CD4-positive, alpha-beta T cell treated with Interleukin-4 for 4 hours (primary cell): ENCODE data around the gene TRIM15.
A peak's percentile ranks its signal among the peaks of the same experiment; 100 is the strongest.
"Not testable (repeated sequence)": the region's sequence is repeated elsewhere in the genome, so short reads cannot be mapped to it uniquely, and the experiment has no call there.

Experiments used
- DNase-seq: peaks from one replicate; pipeline ENCODE4 v3.0.0-alpha.2; 2020

The TRIM15 gene

DNA sequence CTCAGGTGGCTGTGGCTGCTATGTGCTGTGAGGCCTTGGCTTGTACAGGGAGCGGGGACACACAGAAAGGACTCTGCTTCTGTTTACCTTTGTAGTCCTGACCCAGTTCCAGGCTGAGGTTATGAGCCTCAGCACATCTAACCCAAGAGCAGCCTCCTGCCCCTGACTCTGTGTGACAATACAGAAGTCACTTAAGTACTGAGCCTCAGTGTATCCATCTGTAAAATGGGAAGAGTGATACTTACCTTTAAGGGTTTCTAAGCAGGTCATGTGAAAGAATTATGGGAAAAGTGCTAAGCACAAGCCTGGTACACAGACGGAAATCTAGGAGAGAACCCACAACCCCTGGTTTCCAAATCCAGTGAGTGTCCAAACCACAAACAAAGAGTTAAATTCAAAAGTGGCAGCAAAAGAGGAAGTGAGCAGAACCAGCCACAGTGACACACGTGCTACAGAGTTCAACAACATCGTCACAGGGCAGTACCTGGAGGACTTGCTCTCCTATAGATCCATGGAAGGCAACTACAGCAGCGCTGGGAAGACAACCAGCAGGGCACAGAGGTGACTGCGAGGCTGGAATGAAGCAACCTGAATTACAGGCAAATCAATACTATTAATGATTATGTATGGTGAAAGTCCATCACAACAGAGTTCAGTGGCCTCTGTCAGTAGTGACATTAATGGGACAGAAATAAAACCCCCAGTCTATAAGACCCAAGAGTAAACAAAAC is 37.4 kb downstream of the TRIM15 start:
- DNase-seq: no peak

GRCh38 chr6:30202366-30202765 is 39.0 kb downstream of the TRIM15 start:
- DNase-seq: no peak

DNA sequence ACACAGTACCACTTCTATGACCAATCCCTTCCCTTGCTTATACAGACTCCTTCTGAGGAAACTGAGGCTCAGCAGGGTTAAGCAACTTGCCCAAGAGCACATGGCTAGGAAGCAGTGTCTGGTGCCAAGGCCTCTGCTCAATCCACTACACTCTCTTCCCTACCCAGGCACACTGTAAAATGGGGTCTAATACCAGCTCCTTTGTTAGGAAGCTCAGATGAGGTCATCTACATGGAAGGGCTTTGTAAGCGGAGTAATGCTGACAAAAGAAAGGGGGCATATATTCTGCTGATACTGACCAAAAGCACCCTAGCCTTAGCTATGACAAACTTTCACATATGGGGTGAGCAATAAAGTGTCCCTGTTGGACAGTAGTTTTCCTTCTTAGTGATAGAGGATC is 40.8 kb downstream of the TRIM15 start:
- DNase-seq: no peak

DNA sequence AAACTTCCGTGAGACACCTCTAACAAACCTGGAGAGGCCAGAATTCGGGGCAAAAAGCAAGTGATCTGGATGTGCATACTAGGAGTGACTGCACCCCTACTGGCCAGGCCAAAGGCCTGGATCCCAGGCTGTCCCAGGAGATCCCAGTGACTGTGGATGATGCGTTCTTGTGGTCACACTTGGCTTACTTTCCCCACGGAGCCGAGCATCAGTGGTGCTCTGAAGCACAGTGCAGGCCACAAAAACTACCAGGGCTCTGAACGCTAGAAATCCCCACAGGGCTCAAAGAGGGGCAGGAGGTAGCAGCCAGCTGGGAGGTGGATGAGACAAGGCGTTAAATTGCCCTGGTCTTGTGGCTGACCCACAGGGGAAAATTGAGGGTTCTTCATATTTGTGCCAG is 42.8 kb downstream of the TRIM15 start:
- no peak for DNase-seq

DNA sequence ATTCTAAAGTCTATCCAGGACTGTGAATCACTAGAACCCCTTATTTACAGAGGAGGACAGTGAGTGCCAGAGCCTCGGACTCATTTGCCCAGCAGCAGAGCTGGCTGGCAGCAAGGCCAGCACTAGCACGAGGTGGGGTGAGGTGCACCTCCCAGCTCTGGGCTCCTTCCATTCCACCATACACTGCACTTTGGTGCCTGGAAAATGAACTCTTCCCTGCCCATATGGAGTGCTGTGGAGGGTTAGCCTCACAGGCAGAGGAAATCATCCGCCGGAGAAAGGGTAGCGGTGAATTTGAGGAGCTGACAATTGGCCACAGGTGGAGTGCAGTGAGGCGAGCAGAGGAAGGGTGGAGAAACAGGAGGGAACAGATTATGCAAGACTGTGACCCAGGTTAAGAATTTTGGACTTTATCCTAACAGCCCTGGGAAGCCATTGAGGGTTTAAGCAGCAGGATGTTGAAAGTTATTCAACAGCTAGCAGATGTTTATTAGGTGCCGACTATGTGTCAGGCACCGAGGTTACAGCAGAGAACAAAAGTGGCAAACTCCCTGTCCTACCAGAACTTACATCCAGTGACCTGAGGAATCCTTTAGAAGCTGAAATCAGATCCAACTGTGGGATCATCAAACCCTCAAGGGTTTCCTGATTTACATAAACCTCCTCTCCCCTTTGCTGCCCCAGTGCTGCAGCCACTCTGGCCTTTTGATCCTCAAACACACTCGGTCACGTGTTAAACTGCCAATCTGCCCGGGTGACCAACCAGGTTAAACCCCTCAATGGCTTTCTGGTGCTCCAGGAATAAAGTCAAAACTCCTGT is 43.7 kb downstream of the TRIM15 start:
- DNase-seq: no peak

DNA sequence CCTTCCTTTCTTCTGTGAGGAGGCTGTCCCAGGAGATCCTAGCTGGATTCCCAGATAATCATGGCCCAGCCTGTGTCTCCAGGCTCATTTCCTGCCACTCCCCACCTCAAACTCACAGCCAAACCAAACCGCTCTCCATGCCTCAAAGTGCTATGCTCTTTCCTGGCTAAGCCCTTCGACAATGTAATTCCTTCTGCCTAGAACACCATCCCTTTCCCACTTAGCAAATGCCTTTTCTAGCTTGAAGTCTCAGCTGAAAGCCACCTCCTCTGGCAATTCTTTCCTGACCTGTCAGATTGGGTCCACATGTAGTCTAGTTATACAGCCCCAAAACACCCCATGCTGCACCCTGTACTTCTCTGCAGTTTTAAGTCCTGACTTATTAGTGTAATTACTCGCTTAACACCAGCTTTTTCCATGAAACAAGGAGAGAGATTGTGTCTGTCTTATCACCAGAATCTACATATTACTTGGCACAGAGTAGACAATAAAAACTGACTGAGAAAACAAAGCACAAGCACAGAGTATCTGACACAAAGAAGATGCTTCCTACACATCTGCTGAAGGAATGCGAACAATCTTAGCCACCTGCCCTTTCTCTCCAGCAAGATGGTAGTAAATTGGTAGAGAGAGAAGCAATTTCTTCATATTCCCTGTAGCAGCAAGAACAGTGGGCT is 44.4 kb downstream of the TRIM15 start:
- no peak for DNase-seq

- no peak for DNase-seq
Measured at GRCh38 chr6:30211306-30211705, 48.0 kb downstream of the TRIM15 start.

GRCh38 chr6:30211899-30212298 is 48.6 kb downstream of the TRIM15 start:
- no peak for DNase-seq

DNA sequence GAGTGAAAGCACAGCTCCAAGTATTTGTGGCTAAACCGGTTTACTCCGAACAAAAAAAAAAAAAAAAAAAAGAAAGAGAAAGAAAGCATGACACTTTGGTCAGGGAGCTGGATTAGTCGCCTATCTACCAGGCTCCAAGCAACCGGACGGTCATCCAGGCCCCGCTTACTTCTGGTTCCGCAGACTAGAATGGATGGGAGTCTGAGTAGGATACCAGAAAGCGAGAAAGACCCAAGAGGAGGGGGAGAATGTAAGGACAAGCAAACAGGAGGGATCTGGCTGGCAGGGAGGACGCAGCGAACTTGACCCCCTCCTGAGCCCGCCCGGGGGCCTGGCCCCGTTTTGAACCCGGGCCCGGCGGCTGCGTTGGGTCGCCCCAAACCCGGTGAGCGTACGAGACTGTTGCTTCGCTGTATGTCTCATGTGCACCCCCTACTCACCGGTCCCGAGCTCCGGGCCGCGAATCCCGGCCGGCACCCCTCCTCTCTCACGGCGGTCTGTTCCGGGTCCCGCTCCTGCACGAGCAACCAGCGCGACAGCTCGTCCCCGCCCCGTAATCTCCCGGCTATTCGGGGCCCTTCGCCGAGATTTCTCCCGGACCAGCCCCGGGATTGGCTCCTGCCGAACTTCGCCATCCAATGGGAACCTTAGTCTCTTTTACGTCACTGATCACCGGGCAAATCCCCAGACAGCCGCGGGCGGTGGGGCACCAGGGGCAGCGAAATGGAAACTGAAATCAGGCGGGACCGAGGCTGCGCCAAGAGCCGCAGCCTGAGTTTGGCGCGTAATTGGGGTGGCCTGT is 49.7 kb downstream of the TRIM15 start, which contains the start of gene TRIM26:
Gene TRIM26, minus strand, starts transcription at position 542 of the 802 bp plus-strand sequence. CDS start 14,303 bp downstream, outside the sequence.
- DNase-seq: peak; percentile 97

GRCh38 chr6:30213667-30213956 is 50.3 kb downstream of the TRIM15 start:
- no peak for DNase-seq

DNA sequence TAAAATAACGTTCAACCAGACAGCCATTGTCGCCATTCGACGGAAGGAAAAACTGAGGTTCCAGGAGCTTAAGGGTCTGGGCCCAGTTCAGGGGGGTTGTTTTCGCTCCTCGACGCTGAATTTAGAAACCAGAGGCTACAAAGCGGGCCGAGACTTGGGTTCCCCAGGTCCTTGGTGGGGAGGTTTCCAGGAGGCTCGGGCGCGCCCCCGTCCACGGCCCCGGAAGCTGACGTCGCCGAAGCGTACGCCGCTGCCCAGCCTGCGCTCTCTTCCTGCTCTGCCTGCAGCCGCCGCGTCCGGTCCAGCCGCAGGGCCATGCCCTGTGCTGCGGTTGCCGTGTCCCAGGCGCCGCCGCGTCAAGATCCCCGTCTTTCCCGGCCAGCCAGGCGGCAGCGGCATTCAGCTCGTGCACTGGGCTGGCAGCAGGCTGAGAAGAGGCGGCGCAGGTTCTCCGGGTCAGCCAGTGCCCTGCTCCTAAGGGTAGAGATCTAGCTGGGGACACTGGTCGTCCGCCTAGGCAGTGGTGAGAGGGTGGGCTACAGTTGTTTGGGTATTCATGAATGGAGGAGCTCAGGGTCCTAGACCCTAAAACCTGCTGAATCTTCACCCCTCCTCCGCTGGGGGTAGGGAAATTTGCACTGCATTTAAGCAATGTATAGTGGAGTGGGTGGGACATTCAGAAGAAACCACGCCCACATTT is 50.8 kb downstream of the TRIM15 start:
- DNase-seq: peak; percentile 67

- no peak for DNase-seq
Measured at GRCh38 chr6:30214657-30214982, 51.3 kb downstream of the TRIM15 start.

DNA sequence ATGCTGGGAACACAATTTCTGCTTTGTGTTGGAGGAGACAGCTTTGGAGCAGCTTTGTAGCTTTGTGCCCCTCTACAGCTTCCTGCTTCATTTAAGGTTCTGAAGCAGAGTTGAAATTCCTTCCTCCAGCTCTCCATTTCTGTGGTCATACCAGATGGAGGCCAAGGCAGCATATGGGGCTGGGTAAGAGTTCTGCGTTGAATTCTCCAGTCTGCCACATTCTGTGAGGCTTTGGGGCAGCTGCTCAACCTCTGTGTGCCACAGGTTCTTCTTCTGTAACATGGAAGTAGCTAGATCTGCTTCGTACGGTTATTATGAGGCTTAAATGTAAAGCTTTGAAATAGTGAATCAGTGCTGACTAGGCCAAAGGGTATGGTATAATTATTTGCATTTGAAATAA is 52.8 kb downstream of the TRIM15 start:
- no peak for DNase-seq

GRCh38 chr6:30219244-30219643 is 55.9 kb downstream of the TRIM15 start:
- peak; percentile 71 for DNase-seq

DNA sequence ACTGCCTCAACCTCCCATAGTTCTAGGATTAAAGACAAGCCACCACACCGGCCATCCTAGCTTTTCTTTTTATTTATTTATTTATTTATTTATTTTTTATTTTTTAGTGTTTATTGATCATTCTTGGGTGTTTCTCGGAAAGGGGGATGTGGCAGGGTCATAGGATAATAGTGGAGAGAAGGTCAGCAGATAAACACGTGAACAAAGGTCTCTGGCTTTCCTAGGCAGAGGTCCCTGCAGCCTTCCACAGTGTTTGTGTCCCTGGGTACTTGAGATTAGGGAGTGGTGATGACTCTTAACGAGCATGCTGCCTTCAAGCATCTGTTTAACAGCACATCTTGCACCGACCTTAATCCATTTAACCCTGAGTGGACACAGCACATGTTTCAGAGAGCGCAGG is 58.0 kb downstream of the TRIM15 start:
- not testable (repeated sequence) for DNase-seq

GRCh38 chr6:30221956-30222355 is 58.6 kb downstream of the TRIM15 start:
- not testable (repeated sequence) for DNase-seq
